AG09309 (cell line): Measurements from ENCODE around the gene SRR.

Experiments
- DNase-seq: peaks from one replicate; pipeline ENCODE4 v3.0.0-alpha.2; 2010; ENCODE audit warnings: low read depth
- H3K4me3 ChIP-seq: 2 replicates; pipeline ENCODE4 v1.5.1; 2011; ENCODE audit warnings: mild to moderate bottlenecking, low read depth, low read length, moderate library complexity; ENCODE audit not compliant: control insufficient read depth
- TF ChIP-seq, protein P1 (sequence below): IDR thresholded peaks from 2 replicates; pipeline ENCODE4 v1.5.1; 2011; ENCODE audit warnings: mild to moderate bottlenecking, low read depth, low read length, inconsistent platforms; ENCODE audit not compliant: insufficient read depth, control insufficient read depth; ENCODE audit errors: missing control alignments

Gene SRR

DNA sequence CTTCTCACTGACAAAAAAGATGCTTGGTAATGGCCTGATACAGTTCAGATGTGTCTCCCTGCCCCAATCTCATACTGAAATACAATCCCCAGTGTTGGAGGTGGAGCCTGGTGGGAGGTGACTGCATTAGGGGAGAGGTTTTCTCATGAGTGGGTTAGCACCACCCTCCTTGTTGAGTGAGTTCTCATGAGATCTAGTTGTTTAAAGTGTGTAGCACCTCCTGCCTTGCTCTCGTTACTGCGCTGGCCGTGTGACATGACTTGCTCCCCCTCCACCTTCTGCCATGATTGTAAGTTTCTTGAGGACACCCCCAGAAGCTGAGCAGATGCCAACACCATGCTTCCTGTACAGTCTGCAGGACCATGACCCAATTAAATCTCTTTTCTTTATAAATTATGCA is 27.6 kb downstream of the SRR start:
- TF ChIP-seq, protein P1, sequence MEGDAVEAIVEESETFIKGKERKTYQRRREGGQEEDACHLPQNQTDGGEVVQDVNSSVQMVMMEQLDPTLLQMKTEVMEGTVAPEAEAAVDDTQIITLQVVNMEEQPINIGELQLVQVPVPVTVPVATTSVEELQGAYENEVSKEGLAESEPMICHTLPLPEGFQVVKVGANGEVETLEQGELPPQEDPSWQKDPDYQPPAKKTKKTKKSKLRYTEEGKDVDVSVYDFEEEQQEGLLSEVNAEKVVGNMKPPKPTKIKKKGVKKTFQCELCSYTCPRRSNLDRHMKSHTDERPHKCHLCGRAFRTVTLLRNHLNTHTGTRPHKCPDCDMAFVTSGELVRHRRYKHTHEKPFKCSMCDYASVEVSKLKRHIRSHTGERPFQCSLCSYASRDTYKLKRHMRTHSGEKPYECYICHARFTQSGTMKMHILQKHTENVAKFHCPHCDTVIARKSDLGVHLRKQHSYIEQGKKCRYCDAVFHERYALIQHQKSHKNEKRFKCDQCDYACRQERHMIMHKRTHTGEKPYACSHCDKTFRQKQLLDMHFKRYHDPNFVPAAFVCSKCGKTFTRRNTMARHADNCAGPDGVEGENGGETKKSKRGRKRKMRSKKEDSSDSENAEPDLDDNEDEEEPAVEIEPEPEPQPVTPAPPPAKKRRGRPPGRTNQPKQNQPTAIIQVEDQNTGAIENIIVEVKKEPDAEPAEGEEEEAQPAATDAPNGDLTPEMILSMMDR, result no peak
- no peak overlapping the region for H3K4me3 ChIP-seq
- no peak for DNase-seq

DNA sequence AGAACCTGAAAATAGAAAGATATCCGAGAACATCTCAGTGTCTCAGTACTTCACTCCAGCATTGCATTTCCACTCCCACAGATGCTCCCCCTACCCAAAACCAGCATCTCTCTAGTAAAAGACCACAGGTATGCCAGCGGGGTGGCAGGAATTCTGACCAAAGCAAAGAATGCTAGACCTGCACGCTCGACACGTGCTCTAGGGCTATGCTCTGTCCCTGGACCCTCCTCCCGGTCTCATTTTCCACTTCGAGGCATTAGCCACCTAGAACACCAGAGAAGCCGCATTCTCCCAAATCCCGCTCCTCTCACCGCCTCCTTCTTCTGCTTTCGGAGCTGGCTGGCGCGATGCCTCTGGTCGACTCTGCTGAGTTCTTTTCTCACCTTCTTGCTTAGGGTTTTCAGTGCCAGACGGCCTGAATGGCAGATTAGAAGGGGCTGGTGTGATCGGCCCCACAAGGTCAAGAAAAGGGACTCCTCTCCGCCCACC is 32.0 kb downstream of the SRR start:
- no peak for DNase-seq
- TF ChIP-seq, protein P1, result no peak
- peak overlapping the region; percentile 54 for H3K4me3 ChIP-seq

DNA sequence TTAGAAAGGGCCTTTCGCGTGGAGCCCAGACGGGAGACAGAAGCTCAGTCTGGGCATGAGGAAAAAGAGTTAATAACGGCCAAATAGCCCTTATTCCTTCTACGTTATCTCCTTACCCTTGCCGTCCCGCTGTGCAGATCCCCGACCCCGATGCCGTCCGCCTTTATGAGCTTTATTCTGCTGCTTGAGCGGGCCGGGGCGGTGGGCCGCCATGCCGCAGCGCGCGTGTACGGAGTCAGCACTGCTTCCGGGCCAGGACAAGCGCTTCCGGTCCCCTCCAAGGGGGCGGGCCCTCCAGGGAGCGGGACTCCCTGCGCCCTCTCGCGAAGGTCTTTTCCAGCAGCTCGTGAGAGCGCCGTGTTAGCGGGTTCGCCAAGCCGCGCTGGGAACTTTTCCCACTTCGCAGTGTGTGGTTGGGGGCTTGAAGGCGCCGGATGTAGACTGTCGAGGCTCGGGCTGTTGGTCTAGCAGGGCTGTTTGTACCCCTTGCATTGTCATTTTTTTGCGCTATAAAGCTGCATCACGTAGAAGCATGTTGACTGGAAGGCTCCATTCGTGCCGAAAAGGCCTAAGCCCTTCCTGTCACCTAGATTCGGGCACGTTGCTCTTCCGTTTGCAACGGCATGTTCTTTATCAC is 32.6 kb downstream of the SRR start, which contains the start of gene TSR1:
Gene TSR1, minus strand, starts transcription at position 243 of the 637 bp plus-strand sequence. Its CDS starts 30 bp downstream, at position 213.
- peak; percentile 41 for DNase-seq
- H3K4me3 ChIP-seq, result peak within 1 kb of the TSS; percentile 54
- TF ChIP-seq, protein P1, result peak; percentile 25

DNA sequence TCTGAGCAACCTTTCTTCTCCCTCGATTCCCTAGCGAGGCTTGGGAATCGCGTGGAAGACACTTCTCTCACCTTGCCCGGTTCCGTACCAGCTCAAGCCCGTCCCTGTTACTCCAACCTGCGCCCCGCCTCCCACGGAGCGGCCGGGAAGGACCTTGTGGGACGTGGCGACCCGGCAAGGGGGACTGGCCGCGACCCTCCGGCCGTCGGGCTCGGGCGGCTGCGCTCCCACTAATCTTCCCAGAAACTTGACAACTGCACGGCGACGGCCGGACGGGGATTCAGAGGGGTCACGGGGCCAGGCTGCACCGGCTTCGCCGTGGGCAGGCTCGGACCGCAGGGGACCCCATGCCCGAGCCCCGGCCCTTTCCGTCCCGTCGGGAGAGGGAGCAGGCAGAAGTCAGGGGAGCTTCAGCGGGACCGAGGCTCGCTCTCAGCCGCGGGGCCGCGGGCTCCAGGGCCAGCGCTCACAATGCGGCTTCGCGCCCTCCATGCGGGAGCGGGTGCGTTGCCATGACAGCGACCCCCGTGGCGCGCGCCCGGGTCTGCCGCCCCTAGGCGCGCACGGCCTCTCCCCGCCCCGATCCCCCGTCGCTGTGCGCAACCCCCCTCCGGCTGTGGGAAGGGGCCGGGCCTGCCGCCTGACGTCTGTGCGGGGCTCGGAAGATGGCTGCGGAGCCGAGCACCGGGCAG is 33.2 kb downstream of the SRR start, which contains the start of gene SGSM2:
Gene SGSM2, plus strand, starts transcription at position 650 of the 692 bp plus-strand sequence. CDS start 188 bp downstream, outside the sequence.
- DNase-seq, result no peak
- H3K4me3 ChIP-seq, result peak within 1 kb of the TSS; percentile 54
- TF ChIP-seq, protein P1, result no peak

DNA sequence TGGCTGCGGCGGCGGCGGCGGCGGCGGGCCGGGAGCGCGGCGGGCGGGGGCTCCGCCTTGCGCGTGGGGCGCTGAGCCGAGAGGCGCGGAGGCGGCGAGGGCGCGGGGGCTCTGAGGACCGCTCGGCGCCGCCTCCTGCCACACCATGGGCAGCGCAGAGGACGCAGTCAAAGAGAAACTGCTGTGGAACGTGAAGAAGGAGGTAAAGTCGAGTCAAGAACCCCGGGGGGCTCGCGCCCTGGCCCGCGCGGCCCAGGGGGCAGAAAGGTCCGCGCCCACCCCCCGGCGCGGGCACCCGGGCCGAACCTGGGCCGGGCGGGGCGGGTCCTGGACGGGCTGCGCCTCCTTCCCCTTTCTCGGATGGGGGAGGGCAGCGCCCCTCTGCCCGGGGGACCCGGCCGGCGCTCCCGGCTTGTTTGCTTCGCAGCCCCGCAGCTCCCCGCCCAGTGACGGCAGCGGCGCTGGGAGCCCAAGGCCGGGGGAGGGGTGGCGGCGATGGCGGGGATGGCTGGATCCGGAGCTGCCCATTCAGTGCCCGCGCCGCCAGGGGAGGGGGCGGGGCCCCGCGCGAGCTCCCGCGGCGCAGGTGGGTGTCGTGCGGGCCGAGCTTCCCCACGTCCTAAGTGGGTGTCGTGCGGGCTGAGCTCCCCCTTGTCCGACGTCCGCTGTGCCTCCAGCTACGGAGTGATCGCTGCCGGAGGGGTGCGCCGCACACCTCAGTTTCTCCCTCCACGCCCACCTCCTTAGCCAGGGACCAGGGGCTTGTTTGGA is 34.0 kb downstream of the SRR start:
- TF ChIP-seq, protein P1, result no peak
- no peak for DNase-seq
- H3K4me3 ChIP-seq, result peak overlapping the region; percentile 54

DNA sequence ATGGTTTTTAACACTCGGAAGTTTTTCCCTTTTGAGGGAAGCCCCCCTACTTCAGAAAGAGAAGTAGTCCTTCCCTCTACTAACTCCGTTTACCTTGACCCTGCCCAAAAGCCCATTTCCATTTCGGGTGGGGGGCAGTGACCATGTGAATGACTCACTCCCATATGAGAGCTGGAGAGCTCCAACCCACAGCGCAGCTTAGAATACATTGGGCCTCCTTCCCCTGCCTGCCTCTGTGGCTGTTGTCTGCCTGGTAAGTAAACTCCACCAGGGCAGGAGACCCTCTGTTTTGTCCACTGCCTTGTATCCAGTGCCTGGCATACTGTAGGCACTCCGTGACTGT is 34.5 kb downstream of the SRR start:
- H3K4me3 ChIP-seq, result peak overlapping the region; percentile 54
- TF ChIP-seq, protein P1, result no peak
- no peak for DNase-seq
